SK-N-MC (cell line): ENCODE data around the gene UNC13C.

Source experiments
- EZH2 ChIP-seq: fragments of 200-600 bp; sonication (generic); IDR thresholded peaks from one replicate; pipeline ENCODE4 v1.6.1; 2017; ENCODE audit warnings: antibody characterized with exemption
- FOXP2 ChIP-seq: optimal IDR thresholded peaks from 2 replicates; pipeline ENCODE3; 2011; ENCODE audit warnings: mild to moderate bottlenecking, moderate library complexity; ENCODE audit not compliant: insufficient read depth; ENCODE audit errors: extremely low read length, control extremely low read depth
- POLR2AphosphoS5 ChIP-seq: IDR thresholded peaks from 2 replicates; pipeline ENCODE4 v1.6.1; 2012; ENCODE audit warnings: mild to moderate bottlenecking, low read depth, low read length, borderline replicate concordance

DNA sequence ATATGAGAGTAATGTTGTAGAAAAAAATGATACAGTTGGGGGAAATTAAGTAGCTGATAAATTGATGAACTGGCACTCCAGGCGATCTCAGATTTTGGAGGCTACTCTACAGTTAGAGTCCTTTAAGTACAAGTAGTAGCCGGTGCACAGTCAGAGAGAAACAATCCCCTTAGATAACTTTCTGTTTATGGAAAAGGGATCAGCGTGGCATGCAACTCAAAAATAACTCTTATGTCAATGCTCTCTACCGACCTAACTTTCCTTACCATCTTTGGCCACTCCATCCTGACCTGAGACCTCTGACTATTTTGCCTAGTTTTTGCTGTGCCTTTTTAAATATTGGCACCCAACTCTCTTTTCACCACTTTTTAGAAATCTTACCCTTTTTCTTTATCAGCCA, 299.6 kb downstream of the UNC13C start:
- TF ChIP-seq POLR2AphosphoS5 (no peak), EZH2 (no peak), FOXP2 (no peak)
